ENCODE measurements around the gene SCAMP4.

The SCAMP4 gene

GRCh38 chr19:1884719-1885334, 20.4 kb upstream of the SCAMP4 start:
- no peak for TF ChIP-seq REST (IDR thresholded peaks at IDR 0.05; ENCODE audit: insufficient read depth in 1 of 2, low read depth in 2 of 2, low read length in 2 of 2)
- peak; percentile 56; the same call in 1 of the 2 replicates for TF ChIP-seq SIN3A (IDR thresholded peaks at IDR 0.05; ENCODE audit: borderline replicate concordance, insufficient read depth, low read length)
- TF ChIP-seq FOXP2 (optimal IDR thresholded peaks at IDR 0.05; ENCODE audit: borderline replicate concordance, extremely low read depth, extremely low read length, insufficient read depth) = no peak

GRCh38 chr19:1885398-1886119, 19.6 kb upstream of the SCAMP4 start, which contains the start of gene ABHD17A:
ABHD17A (minus strand) TSS chr19:1885496; CDS start chr19:1881566, 3,930 bp downstream.
- TF ChIP-seq POLR2AphosphoS5 (IDR thresholded peaks at IDR 0.05; ENCODE audit: low read depth, low read length) (0 out of 2 replicates have a peak, but pooled peaks have one; percentile 29), TAF1 (IDR thresholded peaks at IDR 0.05; ENCODE audit: borderline replicate concordance, insufficient read depth, low read length) (0 out of 2 replicates have a peak, but pooled peaks have one; percentile 59), FOXP2 (optimal IDR thresholded peaks at IDR 0.05; ENCODE audit: borderline replicate concordance, extremely low read depth, extremely low read length, insufficient read depth) (peak; percentile 83), REST (IDR thresholded peaks at IDR 0.05; ENCODE audit: insufficient read depth in 1 of 2, low read depth in 2 of 2, low read length in 2 of 2) (0 out of 4 replicates have a peak, but pooled peaks of 1 of the 2 experiments have one; percentile 25)

DNA sequence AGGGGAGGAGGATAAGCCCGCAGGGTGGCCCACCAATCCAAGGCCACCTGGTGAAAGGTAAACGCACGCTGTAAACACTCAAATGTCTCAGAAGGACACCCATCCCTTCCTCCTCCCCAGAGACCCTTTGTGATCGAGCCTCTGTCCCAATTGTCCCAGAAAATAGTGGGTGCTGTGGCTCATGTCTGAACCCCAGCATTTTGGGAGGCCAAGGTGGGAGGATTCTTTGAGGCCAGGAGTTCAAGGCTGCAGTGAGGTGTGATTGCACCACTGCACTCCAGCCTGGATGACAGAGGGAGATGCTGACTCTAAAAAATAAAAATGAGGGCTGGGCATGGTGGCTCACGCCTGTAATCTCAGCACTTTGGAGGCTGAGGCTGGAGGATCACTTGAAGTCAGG, 16.8 kb upstream of the SCAMP4 start:
- no peak for TF ChIP-seq TAF1 (IDR thresholded peaks at IDR 0.05; ENCODE audit: borderline replicate concordance, insufficient read depth, low read length)
- TF ChIP-seq SIN3A (IDR thresholded peaks at IDR 0.05; ENCODE audit: borderline replicate concordance, insufficient read depth, low read length) = no peak
- no peak for TF ChIP-seq FOXP2 (optimal IDR thresholded peaks at IDR 0.05; ENCODE audit: borderline replicate concordance, extremely low read depth, extremely low read length, insufficient read depth)
- no peak for TF ChIP-seq REST (IDR thresholded peaks at IDR 0.05; ENCODE audit: insufficient read depth in 1 of 2, low read depth in 2 of 2, low read length in 2 of 2)
- TF ChIP-seq POLR2AphosphoS5 (IDR thresholded peaks at IDR 0.05; ENCODE audit: low read depth, low read length) = no peak

DNA sequence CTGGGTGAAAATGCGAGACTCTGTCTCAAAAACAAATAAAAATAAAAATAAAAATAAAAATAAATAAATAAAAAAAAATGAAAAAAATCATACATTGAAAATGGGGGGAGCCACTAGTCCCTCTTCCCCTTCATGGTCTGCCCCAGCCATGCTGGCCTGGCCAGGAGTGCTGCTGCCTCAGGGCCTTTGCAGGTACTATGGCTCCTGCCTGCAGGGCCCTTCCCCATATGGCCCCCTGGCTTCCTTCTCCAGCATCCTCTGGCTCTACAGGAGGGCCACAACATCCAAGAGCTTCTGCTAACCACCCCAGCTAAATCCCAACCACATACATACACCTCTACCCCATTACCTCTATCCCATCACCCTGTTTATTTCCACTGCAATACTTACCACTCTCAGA, 15.3 kb upstream of the SCAMP4 start:
- no peak for TF ChIP-seq REST (IDR thresholded peaks at IDR 0.05; ENCODE audit: insufficient read depth in 1 of 2, low read depth in 2 of 2, low read length in 2 of 2)
- TF ChIP-seq SIN3A (IDR thresholded peaks at IDR 0.05; ENCODE audit: borderline replicate concordance, insufficient read depth, low read length) = no peak
- TF ChIP-seq FOXP2 (optimal IDR thresholded peaks at IDR 0.05; ENCODE audit: borderline replicate concordance, extremely low read depth, extremely low read length, insufficient read depth) = no peak
- no peak for TF ChIP-seq POLR2AphosphoS5 (IDR thresholded peaks at IDR 0.05; ENCODE audit: low read depth, low read length)
- TF ChIP-seq TAF1 (IDR thresholded peaks at IDR 0.05; ENCODE audit: borderline replicate concordance, insufficient read depth, low read length) = no peak
